Liver (tissue), 9 donors: ENCODE results near the gene ZNF605. TPM values are rescaled to one million over a fixed set of nuclear protein-coding genes. Genes with fewer than 3 reads are reported as not detected.

Experiments
- DNase-seq: peaks from one replicate; pipeline ENCODE4 v3.0.0-alpha.2; 2017; ENCODE audit warnings: low spot score
- H3K27ac ChIP-seq, 2 donors: one replicate each; pipeline ENCODE4 v1.7.0; 2013; ENCODE audit warnings: inconsistent platforms in 2 of 2, low read length in 2 of 2, control low read depth in 1 of 2, low read depth in 1 of 2, mild to moderate bottlenecking in 1 of 2
- H3K27me3 ChIP-seq, 4 donors: one replicate each; pipeline versions ENCODE4 v1.6.1 to v1.7.0; 2013; ENCODE audit warnings: low read length in 3 of 4, inconsistent platforms in 1 of 4, mild to moderate bottlenecking in 1 of 4, moderate library complexity in 1 of 4; ENCODE audit not compliant: control insufficient read depth in 4 of 4, insufficient read depth in 4 of 4
- H3K36me3 ChIP-seq, 4 donors: one replicate each; pipeline versions ENCODE4 v1.6.1 to v1.7.0; 2013; ENCODE audit warnings: low read length in 3 of 4, mild to moderate bottlenecking in 3 of 4, low read depth in 1 of 4, moderate library complexity in 1 of 4; ENCODE audit not compliant: control insufficient read depth in 4 of 4, insufficient read depth in 3 of 4
- H3K4me1 ChIP-seq, 4 donors: one replicate each; pipeline versions ENCODE4 v1.6.1 to v1.7.0; 2013; ENCODE audit warnings: low read length in 3 of 4, mild to moderate bottlenecking in 3 of 4, moderate library complexity in 1 of 4; ENCODE audit not compliant: control insufficient read depth in 4 of 4, insufficient read depth in 4 of 4
- H3K4me3 ChIP-seq, 3 donors: one replicate each; pipeline versions ENCODE4 v1.6.1 to v1.7.0; 2013; ENCODE audit warnings: low read length in 3 of 3, control low read depth in 1 of 3, low read depth in 1 of 3, mild to moderate bottlenecking in 1 of 3
- H3K9ac ChIP-seq, 2 donors: one replicate each; pipeline ENCODE4 v1.7.0; 2013; ENCODE audit warnings: low read length in 2 of 2, mild to moderate bottlenecking in 2 of 2, moderate library complexity in 2 of 2, control low read depth in 1 of 2, low read depth in 1 of 2
- H3K9me3 ChIP-seq, 4 donors: one replicate each; pipeline versions ENCODE4 v1.6.1 to v1.7.0; 2013; ENCODE audit warnings: low read length in 3 of 4; ENCODE audit not compliant: control insufficient read depth in 4 of 4
- EGR1 ChIP-seq, 2 donors: IDR thresholded peaks; 2 replicates each; pipeline ENCODE4 v1.6.1; 2016 to 2018; ENCODE audit warnings: antibody characterized with exemption in 2 of 2, low read depth in 2 of 2
- FOXA1 ChIP-seq: IDR thresholded peaks from 2 replicates; pipeline ENCODE4 v1.6.1; 2016; ENCODE audit warnings: antibody characterized with exemption
- FOXA2 ChIP-seq: IDR thresholded peaks from 2 replicates; pipeline ENCODE4 v1.6.1; 2016; ENCODE audit warnings: antibody characterized with exemption
- HNF4A ChIP-seq, 2 donors: conservative IDR thresholded peaks; 2 replicates each; pipeline ENCODE4 v1.6.1; 2016; ENCODE audit warnings: antibody characterized with exemption in 2 of 2, mild to moderate bottlenecking in 2 of 2
- HNF4G ChIP-seq: IDR thresholded peaks from 2 replicates; pipeline ENCODE4 v1.6.1; 2016; ENCODE audit warnings: antibody characterized with exemption
- JUND ChIP-seq, 2 donors: IDR thresholded peaks; 2 replicates each; pipeline ENCODE4 v1.6.1; 2016; ENCODE audit warnings: antibody characterized with exemption in 2 of 2
- RAD21 ChIP-seq, 2 donors: IDR thresholded peaks; 2 replicates each; pipeline ENCODE4 v1.6.1; 2016; ENCODE audit warnings: antibody characterized with exemption in 2 of 2, mild to moderate bottlenecking in 2 of 2
- SP1 ChIP-seq: IDR thresholded peaks from 2 replicates; pipeline ENCODE4 v1.6.1; 2018; ENCODE audit warnings: antibody characterized with exemption, mild to moderate bottlenecking
- TAF1 ChIP-seq: conservative IDR thresholded peaks from 2 replicates; pipeline ENCODE4 v1.6.1; 2016; ENCODE audit warnings: antibody characterized with exemption, mild to moderate bottlenecking
- YY1 ChIP-seq: IDR thresholded peaks from 2 replicates; pipeline ENCODE4 v1.6.1; 2016; ENCODE audit warnings: antibody characterized with exemption, mild to moderate bottlenecking
- WGBS: extraction: QIAGEN DNeasy Blood & Tissue Kit; methylation state at CpG from one replicate; pipeline ENCODE4 v1.1.7; 2013; 5-methylcytosine and 5-hydroxymethylcytosine counted together
- polyA plus RNA-seq, 2 donors: library from polyadenylated mRNA; stranded (reverse) in 1 of 2; unstranded in 1 of 2; fragments of 200-250 nt in 1 of 2; fragments of >200 nt in 1 of 2; fragmentation: Nextera tagmentation in 1 of 2; extraction: Ambion mirVana in 1 of 2; gene quantifications; one replicate each; pipeline versions ENCODE4 v1.2.1 to v1.2.3, GENCODE V29; 2013 to 2015
- total RNA-seq, 2 donors: library from RNA; depleted of rRNA; stranded (reverse); fragments of >200 nt; gene quantifications; one replicate each; pipeline ENCODE4 v1.2.3, GENCODE V29; 2014
- TF ChIP-seq, protein P1 (sequence below): IDR thresholded peaks from 2 replicates; pipeline ENCODE4 v1.6.1; 2016; ENCODE audit warnings: antibody characterized with exemption, mild to moderate bottlenecking
- TF ChIP-seq, protein P2 (sequence below): IDR thresholded peaks from 2 replicates; pipeline ENCODE4 v1.6.1; 2016; ENCODE audit warnings: antibody characterized with exemption
- TF ChIP-seq, protein P3 (sequence below): IDR thresholded peaks from 2 replicates; pipeline ENCODE4 v1.6.1; 2016; ENCODE audit warnings: antibody characterized with exemption
- TF ChIP-seq, protein P4 (sequence below): fragments of 150-350 bp; IDR thresholded peaks from 2 replicates; pipeline ENCODE4 v1.5.1; 2017; ENCODE audit warnings: improper control_type of control experiment, low read depth, low read length; ENCODE audit not compliant: missing input control
- donor health status: healthy.
- donor health status: healthy.
- donor health status: healthy.
- donor health status: healthy.
- donor health status: healthy.

ZNF605 gene
- total and polyA plus RNA-seq, 4 donors = 1.2 to 9.5 (median 3.6) TPM

DNA sequence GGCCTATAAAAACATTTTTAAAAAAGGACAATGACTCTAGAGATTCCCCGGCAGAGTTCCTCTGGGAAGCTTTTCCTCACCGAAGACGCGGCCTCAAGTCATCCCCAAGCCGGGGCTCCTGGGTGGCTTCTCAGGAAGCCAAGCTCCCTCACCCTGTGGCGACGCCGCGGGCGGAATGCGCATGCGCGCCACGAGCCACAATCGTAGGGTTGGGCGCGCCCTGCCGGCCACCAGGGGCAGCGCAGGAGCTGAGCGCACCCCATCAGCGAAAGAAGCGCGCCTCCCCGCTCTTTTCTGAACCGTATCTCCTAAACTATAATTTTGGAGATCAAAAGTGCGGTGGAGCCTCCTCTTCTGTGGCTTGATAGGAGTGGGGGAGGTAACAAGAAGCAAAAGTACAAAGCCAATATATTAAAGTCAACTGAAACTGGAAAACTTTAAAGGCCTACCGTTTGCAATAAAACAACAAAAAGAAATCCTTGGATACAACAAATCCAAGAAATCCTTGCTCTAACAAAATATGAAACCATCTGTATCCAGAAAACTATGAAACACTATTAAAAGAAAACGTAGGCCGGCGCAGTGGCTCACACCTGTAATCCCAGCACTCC is 51.3 kb downstream of the ZNF605 start:
- peak overlapping the region in 2 of 3 donors; percentile 20 to 32 for H3K4me3 ChIP-seq
- DNase-seq = peak; percentile 84

DNA sequence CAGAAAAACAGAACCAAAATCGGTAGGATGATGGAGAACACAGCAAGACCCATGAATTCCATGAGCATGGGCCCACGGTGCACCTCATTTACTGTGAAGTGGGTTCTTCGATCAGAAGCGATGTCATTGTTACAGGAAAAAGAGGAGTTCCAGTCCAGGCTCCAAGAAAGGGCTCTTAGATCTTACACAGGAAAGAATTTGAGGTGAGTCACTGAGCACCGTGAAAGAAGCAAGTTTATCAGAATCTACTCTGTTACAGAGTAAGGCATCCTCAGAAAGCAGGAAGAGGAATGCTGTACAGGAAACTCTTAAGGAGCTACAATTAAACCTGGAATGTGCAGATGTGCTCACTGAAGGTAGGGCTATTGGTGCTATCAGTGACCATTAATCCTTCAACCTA is 57.1 kb downstream of the ZNF605 start:
- no peak for DNase-seq
- Histone ChIP-seq H3K4me1 (no peaks in the 10 kb centered on the region), H3K27ac (no peak overlapping the region), H3K4me3 (peak overlapping the region in 2 of 3 donors; percentile 8 to 28), H3K9me3 (peaks cover 12 to 33% (median 22%) of the 10 kb centered on the region in 4 donors), H3K9ac (no peak overlapping the region), H3K36me3 (no peaks in the 10 kb centered on the region), H3K27me3 (no peaks in the 10 kb centered on the region)
- WGBS = 84% methylated on average over 5 of the region's 5 CpGs
- TF ChIP-seq, protein P1, sequence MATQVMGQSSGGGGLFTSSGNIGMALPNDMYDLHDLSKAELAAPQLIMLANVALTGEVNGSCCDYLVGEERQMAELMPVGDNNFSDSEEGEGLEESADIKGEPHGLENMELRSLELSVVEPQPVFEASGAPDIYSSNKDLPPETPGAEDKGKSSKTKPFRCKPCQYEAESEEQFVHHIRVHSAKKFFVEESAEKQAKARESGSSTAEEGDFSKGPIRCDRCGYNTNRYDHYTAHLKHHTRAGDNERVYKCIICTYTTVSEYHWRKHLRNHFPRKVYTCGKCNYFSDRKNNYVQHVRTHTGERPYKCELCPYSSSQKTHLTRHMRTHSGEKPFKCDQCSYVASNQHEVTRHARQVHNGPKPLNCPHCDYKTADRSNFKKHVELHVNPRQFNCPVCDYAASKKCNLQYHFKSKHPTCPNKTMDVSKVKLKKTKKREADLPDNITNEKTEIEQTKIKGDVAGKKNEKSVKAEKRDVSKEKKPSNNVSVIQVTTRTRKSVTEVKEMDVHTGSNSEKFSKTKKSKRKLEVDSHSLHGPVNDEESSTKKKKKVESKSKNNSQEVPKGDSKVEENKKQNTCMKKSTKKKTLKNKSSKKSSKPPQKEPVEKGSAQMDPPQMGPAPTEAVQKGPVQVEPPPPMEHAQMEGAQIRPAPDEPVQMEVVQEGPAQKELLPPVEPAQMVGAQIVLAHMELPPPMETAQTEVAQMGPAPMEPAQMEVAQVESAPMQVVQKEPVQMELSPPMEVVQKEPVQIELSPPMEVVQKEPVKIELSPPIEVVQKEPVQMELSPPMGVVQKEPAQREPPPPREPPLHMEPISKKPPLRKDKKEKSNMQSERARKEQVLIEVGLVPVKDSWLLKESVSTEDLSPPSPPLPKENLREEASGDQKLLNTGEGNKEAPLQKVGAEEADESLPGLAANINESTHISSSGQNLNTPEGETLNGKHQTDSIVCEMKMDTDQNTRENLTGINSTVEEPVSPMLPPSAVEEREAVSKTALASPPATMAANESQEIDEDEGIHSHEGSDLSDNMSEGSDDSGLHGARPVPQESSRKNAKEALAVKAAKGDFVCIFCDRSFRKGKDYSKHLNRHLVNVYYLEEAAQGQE = no peak
- TF ChIP-seq TAF1 = no peak
- TF ChIP-seq HNF4G = no peak
- no peak for TF ChIP-seq RAD21 (IDR thresholded peaks at IDR 0.05)
- no peak for TF ChIP-seq FOXA2
- no peak for TF ChIP-seq YY1
- TF ChIP-seq, protein P2, sequence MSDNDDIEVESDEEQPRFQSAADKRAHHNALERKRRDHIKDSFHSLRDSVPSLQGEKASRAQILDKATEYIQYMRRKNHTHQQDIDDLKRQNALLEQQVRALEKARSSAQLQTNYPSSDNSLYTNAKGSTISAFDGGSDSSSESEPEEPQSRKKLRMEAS = no peak

More for the DNA sequence above, 51.3 kb downstream of the ZNF605 start:
- Histone ChIP-seq H3K4me1 (no peaks in the 10 kb centered on the region), H3K36me3 (no peaks in the 10 kb centered on the region), H3K27me3 (peaks cover 0 to 4% (median 0%) of the 10 kb centered on the region in 4 donors), H3K9me3 (peaks cover 12 to 49% (median 41%) of the 10 kb centered on the region in 4 donors), H3K9ac (no peak overlapping the region), H3K27ac (no peak overlapping the region)
- WGBS = 13% methylated on average over 30 of the region's 30 CpGs
- TF ChIP-seq YY1 (no peak), SP1 (no peak), HNF4A (conservative IDR thresholded peaks at IDR 0.05) (no peak), RAD21 (IDR thresholded peaks at IDR 0.05) (peak; percentile 55 to 58)
- TF ChIP-seq, protein P3, sequence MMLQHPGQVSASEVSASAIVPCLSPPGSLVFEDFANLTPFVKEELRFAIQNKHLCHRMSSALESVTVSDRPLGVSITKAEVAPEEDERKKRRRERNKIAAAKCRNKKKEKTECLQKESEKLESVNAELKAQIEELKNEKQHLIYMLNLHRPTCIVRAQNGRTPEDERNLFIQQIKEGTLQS = no peak
- TF ChIP-seq, protein P4, sequence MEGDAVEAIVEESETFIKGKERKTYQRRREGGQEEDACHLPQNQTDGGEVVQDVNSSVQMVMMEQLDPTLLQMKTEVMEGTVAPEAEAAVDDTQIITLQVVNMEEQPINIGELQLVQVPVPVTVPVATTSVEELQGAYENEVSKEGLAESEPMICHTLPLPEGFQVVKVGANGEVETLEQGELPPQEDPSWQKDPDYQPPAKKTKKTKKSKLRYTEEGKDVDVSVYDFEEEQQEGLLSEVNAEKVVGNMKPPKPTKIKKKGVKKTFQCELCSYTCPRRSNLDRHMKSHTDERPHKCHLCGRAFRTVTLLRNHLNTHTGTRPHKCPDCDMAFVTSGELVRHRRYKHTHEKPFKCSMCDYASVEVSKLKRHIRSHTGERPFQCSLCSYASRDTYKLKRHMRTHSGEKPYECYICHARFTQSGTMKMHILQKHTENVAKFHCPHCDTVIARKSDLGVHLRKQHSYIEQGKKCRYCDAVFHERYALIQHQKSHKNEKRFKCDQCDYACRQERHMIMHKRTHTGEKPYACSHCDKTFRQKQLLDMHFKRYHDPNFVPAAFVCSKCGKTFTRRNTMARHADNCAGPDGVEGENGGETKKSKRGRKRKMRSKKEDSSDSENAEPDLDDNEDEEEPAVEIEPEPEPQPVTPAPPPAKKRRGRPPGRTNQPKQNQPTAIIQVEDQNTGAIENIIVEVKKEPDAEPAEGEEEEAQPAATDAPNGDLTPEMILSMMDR = peak; percentile 57

DNA sequence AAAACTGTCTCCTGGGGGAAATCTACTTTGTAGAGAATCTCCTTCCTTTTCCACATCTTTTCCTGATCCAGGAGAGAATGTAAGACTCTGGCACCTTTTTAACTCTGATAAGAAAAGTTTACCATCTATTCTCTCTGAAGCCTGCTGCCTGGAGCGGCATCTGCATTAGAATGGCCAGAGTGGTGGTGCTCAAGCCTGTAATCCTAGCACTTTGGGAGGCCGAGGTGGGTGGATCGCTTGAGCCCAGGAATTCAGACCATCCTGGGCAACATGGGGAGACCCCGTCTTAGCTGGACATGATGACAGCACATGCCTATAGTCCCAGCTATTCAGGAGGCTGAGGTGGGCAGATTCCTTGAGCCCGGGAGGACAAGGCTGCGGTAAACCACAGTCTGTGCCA is 67.3 kb downstream of the ZNF605 start:
- DNase-seq = no peak
- Histone ChIP-seq H3K27ac (no peak overlapping the region), H3K4me1 (peaks cover 0 to 8% (median 3%) of the 10 kb centered on the region in 4 donors), H3K27me3 (no peaks in the 10 kb centered on the region), H3K9ac (no peak overlapping the region), H3K36me3 (no peaks in the 10 kb centered on the region), H3K9me3 (peaks cover 0 to 11% (median 4%) of the 10 kb centered on the region in 4 donors), H3K4me3 (no peak overlapping the region)
- WGBS = 66% methylated on average over 6 of the region's 6 CpGs
- TF ChIP-seq, protein P3 = no peak
- TF ChIP-seq FOXA1 = no peak
- TF ChIP-seq FOXA2 = no peak
- no peak for TF ChIP-seq JUND (IDR thresholded peaks at IDR 0.05)
- TF ChIP-seq EGR1 (IDR thresholded peaks at IDR 0.05; ENCODE audit: low read depth in 2 of 2) = no peak
